ENCODE data around the gene NLGN2.

The NLGN2 gene

GRCh38 chr17:7393613-7394451, 13.8 kb upstream of the NLGN2 start:
- peak overlapping the region; percentile 58 for H3K4me3 ChIP-seq (replicated peaks; ENCODE audit: insufficient read depth, low read length)
- no peak overlapping the region for H3K27ac ChIP-seq (replicated peaks)
- TF ChIP-seq GABPA (IDR thresholded peaks at IDR 0.05; ENCODE audit: low read depth) = no peak
- no peak for TF ChIP-seq POLR2AphosphoS5 (IDR thresholded peaks at IDR 0.05; ENCODE audit: low read depth)
- no peak for TF ChIP-seq SPI1 (IDR thresholded peaks at IDR 0.05; ENCODE audit: borderline replicate concordance, low read depth)
- no peak for TF ChIP-seq CTCF (IDR thresholded peaks at IDR 0.05; ENCODE audit: insufficient read depth, low read length)
- no peak for TF ChIP-seq REST (IDR thresholded peaks at IDR 0.05; ENCODE audit: insufficient replicate concordance, low read depth)
- no peaks in the 10 kb centered on the region for H3K27me3 ChIP-seq (ENCODE audit: insufficient read depth, poor library complexity, severe bottlenecking)
- DNase-seq (ENCODE audit: low read depth in 1 of 2, low spot score in 1 of 2) = no peak

GRCh38 chr17:7394452-7395191, 13.0 kb upstream of the NLGN2 start, which contains the start of gene PLSCR3:
Gene PLSCR3 (minus strand): TSS chr17:7394525. CDS start chr17:7394110, 415 bp downstream.
- H3K27me3 ChIP-seq (ENCODE audit: insufficient read depth, poor library complexity, severe bottlenecking) = no peaks in the 10 kb centered on the region
- no peak for TF ChIP-seq REST (IDR thresholded peaks at IDR 0.05; ENCODE audit: insufficient replicate concordance, low read depth)
- no peak for TF ChIP-seq CTCF (IDR thresholded peaks at IDR 0.05; ENCODE audit: insufficient read depth, low read length)
- TF ChIP-seq SPI1 (IDR thresholded peaks at IDR 0.05; ENCODE audit: borderline replicate concordance, low read depth) = no peak
- TF ChIP-seq POLR2AphosphoS5 (IDR thresholded peaks at IDR 0.05; ENCODE audit: low read depth) = no peak; the same call in 1 of the 2 replicates
- TF ChIP-seq GABPA (IDR thresholded peaks at IDR 0.05; ENCODE audit: low read depth) = no peak
- peak within 1 kb of the TSS; percentile 58 for H3K4me3 ChIP-seq (replicated peaks; ENCODE audit: insufficient read depth, low read length)
- DNase-seq (ENCODE audit: low read depth in 1 of 2, low spot score in 1 of 2) = peak; percentile 58 to 70
- H3K27ac ChIP-seq (replicated peaks) = peak within 1 kb of the TSS; percentile 48; the same call in 1 of the 2 replicates

GRCh38 chr17:7396147-7396546, 11.5 kb upstream of the NLGN2 start:
- Histone ChIP-seq H3K27ac (replicated peaks) (no peak overlapping the region), H3K27me3 (ENCODE audit: insufficient read depth, poor library complexity, severe bottlenecking) (no peaks in the 10 kb centered on the region), H3K4me3 (replicated peaks; ENCODE audit: insufficient read depth, low read length) (no peak overlapping the region)
- TF ChIP-seq SPI1 (IDR thresholded peaks at IDR 0.05; ENCODE audit: borderline replicate concordance, low read depth) (no peak), GABPA (IDR thresholded peaks at IDR 0.05; ENCODE audit: low read depth) (no peak), CTCF (IDR thresholded peaks at IDR 0.05; ENCODE audit: insufficient read depth, low read length) (no peak), POLR2AphosphoS5 (IDR thresholded peaks at IDR 0.05; ENCODE audit: low read depth) (no peak), REST (IDR thresholded peaks at IDR 0.05; ENCODE audit: insufficient replicate concordance, low read depth) (no peak)
- DNase-seq (ENCODE audit: low read depth in 1 of 2, low spot score in 1 of 2) = no peak

Measured in HL-60 (cell line).